ENCODE results near the gene AKAP8. TPM values are rescaled to one million over a fixed set of nuclear protein-coding genes. Genes with fewer than 3 reads are reported as not detected.
A peak's percentile ranks its signal among the peaks of the same experiment; 100 is the strongest.
"Not testable (repeated sequence)": the region's sequence is repeated elsewhere in the genome, so short reads cannot be mapped to it uniquely, and the experiment has no call there.

The AKAP8 gene
- 22.0 TPM for total RNA-seq

GRCh38 chr19:15379083-15379998 is at the start of gene AKAP8:
Gene AKAP8 (minus strand): TSS chr19:15379787. CDS start chr19:15379731, 56 bp downstream.
- ATAC-seq: peak; percentile 95

- no peak for ATAC-seq
Observed at GRCh38 chr19:15427991-15428471, 48.4 kb upstream of the AKAP8 start.

- ATAC-seq: no peak
Observed at GRCh38 chr19:15427350-15427700, 47.7 kb upstream of the AKAP8 start.

GRCh38 chr19:15426485-15427349 is 47.1 kb upstream of the AKAP8 start:
- ATAC-seq: no peak

GRCh38 chr19:15425321-15425950 is 45.8 kb upstream of the AKAP8 start:
- no peak for ATAC-seq

DNA sequence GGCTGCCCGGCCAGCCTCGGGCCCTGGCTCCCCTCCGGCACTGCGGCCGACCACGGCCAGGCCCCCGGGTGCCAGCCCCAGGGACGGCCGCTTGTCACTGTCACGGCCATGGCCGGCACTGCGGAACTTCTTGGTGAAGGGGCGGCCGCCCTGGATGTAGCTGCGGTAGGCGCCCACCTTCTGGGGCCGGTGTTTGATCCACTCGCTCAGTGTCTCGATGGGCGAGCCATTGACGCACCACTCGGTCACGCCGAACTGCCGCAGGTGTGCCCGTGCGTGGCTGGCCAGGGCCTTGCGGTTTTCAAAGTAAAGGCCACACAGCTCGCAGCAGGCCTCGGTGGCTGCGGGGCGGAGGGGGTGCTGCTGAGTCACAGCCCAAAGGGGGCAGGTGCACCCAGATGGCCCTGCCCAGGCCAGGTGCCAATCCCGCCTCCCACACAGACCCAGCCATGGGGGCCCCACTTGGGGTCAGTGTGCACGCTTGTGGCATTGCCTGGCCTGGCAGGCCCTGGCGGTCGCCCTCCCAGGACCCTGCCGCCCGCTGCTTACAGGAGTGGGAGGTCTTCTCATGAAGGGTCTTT is 45.2 kb upstream of the AKAP8 start:
- no peak for ATAC-seq

- ATAC-seq: no peak
Observed at GRCh38 chr19:15424121-15424520, 44.5 kb upstream of the AKAP8 start.

DNA sequence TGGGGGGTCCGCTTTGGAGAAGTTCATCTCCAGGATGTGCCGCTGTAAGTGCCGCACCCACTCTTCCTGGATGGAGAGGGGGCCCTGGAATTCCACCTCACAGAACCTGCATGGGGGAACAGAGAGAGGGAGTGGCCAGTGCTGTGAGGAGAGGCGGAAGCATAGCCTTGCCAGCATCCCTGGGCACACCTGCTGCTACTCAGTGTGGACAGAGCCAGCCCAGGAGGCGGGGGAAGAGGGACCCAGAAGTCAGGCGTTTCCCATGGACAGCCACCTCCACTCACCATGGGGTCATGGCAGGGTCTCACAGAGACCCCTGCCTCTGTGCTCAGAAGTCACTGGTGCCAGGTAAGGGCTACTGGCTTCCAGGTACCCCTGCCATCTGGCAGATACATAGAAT is 43.5 kb upstream of the AKAP8 start:
- ATAC-seq: no peak

DNA sequence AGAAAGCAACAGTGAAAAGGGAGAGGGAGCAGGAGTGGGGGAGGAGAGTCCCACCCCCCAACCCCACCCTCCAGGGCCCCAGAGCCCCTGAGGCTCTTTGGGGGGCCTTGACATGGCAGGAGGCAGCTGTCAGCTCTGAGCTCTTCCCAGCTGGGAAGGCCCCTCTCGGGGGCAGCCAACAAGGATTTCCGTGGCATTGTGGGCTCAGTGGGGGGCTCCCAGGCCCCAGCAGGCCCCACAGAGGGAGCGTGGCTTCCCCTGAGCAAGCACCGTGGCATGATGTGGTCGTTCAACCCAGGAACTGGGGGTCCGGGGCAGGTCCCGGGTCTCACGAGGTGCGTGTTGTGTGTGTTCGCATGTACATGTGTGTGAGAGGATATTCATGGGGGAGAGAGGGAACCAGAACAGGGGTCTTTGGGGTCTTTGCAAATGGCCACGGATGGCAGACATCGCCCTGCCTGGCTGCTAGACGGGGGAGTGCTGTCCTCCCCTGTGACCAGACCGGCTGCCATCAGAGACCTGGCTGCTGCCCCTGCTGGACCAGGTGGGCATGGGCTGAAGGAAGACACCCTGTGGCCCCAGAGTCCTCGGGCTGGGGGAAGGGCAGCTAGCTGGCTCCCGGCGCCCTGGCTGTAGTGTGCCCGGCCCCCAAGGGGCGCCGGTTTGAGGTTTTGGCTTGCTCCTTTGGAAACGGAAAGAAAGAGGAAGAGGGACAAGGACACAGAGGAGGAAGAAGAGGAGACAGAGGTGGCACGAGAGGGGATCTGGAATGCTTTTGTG is 42.9 kb upstream of the AKAP8 start:
- no peak for ATAC-seq

- no peak for ATAC-seq
Observed at GRCh38 chr19:15421721-15422260, 42.2 kb upstream of the AKAP8 start.

DNA sequence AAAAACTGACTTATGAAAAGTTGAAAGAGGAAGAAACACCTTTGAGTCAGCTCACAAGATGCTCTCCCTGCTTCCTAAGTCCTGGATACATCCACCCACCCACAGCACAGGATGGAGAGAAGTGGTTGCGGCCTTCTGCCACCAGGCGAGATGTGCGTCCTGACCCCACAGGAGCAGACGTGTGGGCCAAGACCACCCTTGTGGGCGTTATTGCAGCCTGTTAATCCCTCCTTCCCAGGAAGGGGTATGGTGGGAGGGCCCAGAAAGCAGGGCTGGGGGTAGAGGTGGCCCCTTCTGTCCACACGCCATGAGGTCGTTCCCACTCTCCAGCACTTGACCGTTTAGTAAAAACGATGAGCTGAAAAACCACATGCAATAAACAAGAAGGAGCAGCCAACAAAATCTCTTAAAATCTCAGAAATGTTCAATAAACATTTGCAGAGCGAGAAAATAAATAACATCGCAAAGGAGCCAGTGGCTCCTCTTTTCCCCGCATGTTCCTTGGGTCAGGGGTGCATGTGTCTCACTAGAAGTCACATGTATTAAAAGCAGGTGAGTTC is 41.6 kb upstream of the AKAP8 start:
- no peak for ATAC-seq

DNA sequence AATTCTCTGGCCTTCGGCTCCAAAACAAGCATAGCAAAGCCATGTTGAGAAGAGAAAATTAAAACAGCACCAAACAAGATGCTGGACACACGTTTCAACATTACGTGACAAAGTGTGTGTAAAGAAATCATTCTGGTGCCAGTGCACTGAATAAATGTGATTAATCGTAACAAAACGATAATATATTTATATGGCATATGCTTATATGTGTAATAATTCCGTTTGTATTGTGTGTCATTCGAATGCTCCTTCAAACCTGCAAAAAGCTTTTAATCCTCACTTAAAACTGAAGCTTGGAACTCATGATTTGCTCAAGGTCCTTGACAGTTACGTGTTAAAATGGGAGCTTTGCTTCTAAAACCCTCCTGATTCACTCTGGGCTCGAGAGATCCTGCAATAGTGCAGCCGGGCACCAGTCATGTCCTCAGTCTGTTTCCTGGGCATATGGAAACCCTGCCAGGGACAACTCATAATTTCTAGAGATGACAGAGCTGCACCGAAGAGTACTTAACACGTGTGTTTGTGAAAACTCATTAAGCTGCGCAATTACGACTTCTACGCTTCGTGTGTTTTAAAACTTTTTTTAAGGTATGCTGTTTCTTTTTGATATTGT is 39.9 kb upstream of the AKAP8 start:
- no peak for ATAC-seq

DNA sequence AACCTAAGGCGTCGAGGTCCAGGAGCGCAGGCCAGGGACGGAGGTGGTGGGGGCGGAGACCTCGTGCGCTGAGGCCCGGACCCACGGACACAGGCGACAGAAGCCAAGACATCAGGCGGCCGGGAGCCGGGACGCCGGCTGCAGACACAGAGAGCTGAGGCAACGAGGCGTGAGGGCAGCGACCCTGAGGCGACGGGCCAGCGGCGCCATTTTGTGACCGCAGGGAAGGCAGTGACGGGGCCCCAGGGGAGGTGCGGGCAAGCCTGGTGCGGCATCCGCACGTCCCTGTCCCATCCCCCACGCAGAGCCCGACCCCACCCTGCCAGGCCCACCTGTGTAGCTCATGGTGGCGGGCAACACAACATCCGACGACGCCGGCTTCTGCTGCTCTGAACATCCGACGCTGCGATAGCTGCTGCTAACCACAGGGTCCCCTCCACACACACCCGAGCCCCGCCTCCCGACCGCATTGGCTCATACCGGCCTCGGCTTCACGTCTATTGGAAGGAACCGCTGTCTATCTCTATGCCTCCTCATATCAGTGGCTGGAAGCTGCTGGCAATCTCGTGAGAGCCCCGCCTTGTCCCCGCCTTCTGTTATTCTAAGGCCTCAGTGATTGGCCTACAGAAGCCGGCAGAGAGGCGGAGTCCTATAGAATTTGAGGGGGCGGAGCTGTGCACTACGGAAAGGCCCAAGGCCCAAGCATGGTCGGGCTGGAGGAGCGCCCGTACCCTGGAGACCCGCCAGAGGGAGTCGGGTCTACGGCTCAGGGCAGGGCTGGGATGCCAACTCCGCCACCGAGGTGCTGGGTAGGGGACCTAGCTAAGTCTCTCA is 39.2 kb upstream of the AKAP8 start, which contains the start of gene AKAP8L:
Gene AKAP8L (minus strand): TSS at position 410 of the 834 bp plus-strand sequence. CDS start 65 bp downstream, at position 345.
- peak; percentile 98 for ATAC-seq

- peak; percentile 2 for ATAC-seq
Observed at GRCh38 chr19:15418231-15418578, 38.6 kb upstream of the AKAP8 start.

- peak; percentile 12 for ATAC-seq
Observed at GRCh38 chr19:15417699-15418098, 38.1 kb upstream of the AKAP8 start.

DNA sequence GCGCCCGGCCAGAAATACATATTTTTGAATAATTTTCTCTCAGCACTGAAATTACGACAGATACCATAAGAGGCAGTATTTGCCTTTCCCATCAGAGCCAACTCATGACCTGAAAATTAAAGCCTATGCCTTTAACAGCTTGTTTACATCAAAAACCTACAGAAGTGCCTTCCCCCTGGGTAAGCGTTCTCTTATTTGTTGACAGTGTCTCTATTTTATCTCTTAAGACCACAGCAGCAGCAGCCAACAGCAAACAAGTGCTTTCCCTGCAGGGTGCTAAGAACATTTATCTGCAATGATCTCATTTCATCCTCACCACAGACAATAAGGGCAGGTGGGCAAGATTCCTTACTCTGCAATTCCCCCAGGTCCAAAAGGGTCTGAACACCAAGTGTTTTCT is 33.2 kb upstream of the AKAP8 start:
- ATAC-seq: no peak

- not testable (repeated sequence) for ATAC-seq
Observed at GRCh38 chr19:15411351-15411750, 31.8 kb upstream of the AKAP8 start.

GRCh38 chr19:15404780-15405211 is 25.2 kb upstream of the AKAP8 start:
- ATAC-seq: no peak

GRCh38 chr19:15404097-15404779 is 24.7 kb upstream of the AKAP8 start:
- ATAC-seq: no peak

All from esophagus mucosa (tissue), 1 donor.